IMR-90 (cell line): Measurements from ENCODE around the gene ESM1.

Experiments used
- TF ChIP-seq, protein P1 (sequence below): fragments of 150-350 bp; IDR thresholded peaks from 2 replicates; pipeline ENCODE4 v1.6.1; 2017; ENCODE audit warnings: mild to moderate bottlenecking, antibody characterized with exemption, low read length, low read depth
- TF ChIP-seq, protein P2 (sequence below): conservative IDR thresholded peaks from 2 replicates; pipeline ENCODE4 v1.5.1; 2012; ENCODE audit warnings: mild to moderate bottlenecking, low read depth, low read length, improper control_type of control experiment

DNA sequence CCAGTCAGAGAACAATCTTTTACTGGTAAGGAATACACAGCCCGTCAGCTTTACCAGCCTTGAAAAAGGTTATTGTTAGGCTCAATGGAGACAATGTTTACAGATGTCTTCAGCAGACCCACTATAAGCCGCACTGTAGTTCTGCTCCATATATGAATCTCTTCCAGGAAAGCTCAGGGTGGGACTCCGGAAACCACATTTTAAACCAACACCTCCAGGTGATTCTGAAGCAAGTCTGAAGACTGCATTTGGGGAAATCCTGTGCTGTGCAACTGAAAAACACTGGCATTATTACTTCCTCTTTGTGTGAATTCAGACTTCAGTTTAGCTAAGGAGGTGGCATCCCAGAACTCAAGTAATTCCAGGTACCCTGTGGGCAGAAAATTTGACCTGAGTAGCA lies 42.2 kb upstream of the ESM1 start:
- TF ChIP-seq, protein P1, sequence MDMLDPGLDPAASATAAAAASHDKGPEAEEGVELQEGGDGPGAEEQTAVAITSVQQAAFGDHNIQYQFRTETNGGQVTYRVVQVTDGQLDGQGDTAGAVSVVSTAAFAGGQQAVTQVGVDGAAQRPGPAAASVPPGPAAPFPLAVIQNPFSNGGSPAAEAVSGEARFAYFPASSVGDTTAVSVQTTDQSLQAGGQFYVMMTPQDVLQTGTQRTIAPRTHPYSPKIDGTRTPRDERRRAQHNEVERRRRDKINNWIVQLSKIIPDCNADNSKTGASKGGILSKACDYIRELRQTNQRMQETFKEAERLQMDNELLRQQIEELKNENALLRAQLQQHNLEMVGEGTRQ = no peak
- TF ChIP-seq, protein P2, sequence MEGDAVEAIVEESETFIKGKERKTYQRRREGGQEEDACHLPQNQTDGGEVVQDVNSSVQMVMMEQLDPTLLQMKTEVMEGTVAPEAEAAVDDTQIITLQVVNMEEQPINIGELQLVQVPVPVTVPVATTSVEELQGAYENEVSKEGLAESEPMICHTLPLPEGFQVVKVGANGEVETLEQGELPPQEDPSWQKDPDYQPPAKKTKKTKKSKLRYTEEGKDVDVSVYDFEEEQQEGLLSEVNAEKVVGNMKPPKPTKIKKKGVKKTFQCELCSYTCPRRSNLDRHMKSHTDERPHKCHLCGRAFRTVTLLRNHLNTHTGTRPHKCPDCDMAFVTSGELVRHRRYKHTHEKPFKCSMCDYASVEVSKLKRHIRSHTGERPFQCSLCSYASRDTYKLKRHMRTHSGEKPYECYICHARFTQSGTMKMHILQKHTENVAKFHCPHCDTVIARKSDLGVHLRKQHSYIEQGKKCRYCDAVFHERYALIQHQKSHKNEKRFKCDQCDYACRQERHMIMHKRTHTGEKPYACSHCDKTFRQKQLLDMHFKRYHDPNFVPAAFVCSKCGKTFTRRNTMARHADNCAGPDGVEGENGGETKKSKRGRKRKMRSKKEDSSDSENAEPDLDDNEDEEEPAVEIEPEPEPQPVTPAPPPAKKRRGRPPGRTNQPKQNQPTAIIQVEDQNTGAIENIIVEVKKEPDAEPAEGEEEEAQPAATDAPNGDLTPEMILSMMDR = no peak
